Endothelial cell of umbilical vein (primary cell): Measurements from ENCODE around the gene LRRC56. TPM values are rescaled to one million over a fixed set of nuclear protein-coding genes. Genes with fewer than 3 reads are reported as not detected.

Experiments used
- BruUV-seq: library from RNA; stranded (reverse); fragments of 400-500 nt; replicated peaks from 2 replicates; lab custom pipeline; 2021; lab: Mats Ljungman, UMichigan
- CTCF ChIA-PET: fragments of 300-600, 350-600 bp; sonication (Branson Sonifier 250); formaldehyde crosslinking; loops from one replicate; lab custom pipeline; 2021; ENCODE audit warnings: antibody characterized with exemption, inconsistent platforms; lab: Charles Lee
- POLR2A ChIA-PET: fragments of 300-600, 350-600 bp; sonication (Branson Sonifier 250); formaldehyde crosslinking; loops from one replicate; lab custom pipeline; 2021; ENCODE audit warnings: antibody characterized with exemption, inconsistent platforms; lab: Charles Lee
- DNase-seq: peaks from one replicate; pipeline ENCODE4 v3.0.0-alpha.2; 2011; ENCODE audit warnings: low read depth, low spot score
- FAIRE-seq: peaks from 2 replicates; lab custom pipeline; 2011; peaks lifted over from hg19 to GRCh38; lab: Jason Lieb, UNC
- H2AFZ ChIP-seq: 2 replicates; pipeline ENCODE4 v1.6.0; 2012; ENCODE audit warnings: low read depth, low read length, control low read depth, inconsistent platforms
- H3K27ac ChIP-seq: 2 replicates; pipeline ENCODE4 v1.5.1; 2011; ENCODE audit warnings: low read depth, mild to moderate bottlenecking, control low read depth, low read length, moderate library complexity; ENCODE audit not compliant: insufficient read depth
- H3K27me3 ChIP-seq, 2 experiments: 2 replicates each; pipeline versions ENCODE4 v1.6.0 to v1.6.1; 2011; ENCODE audit warnings: low read length in 2 of 2, mixed read lengths in 1 of 2; ENCODE audit not compliant: control insufficient read depth in 2 of 2, insufficient read depth in 2 of 2
- H3K36me3 ChIP-seq, 2 experiments: 2 replicates in 1 of 2; 3 replicates in 1 of 2; pipeline ENCODE4 v1.5.1; 2011; ENCODE audit warnings: low read length in 2 of 2, mild to moderate bottlenecking in 1 of 2, moderate library complexity in 1 of 2; ENCODE audit not compliant: control insufficient read depth in 2 of 2, insufficient read depth in 2 of 2; ENCODE audit errors: extremely low read depth in 1 of 2
- H3K4me1 ChIP-seq: 3 replicates; pipeline ENCODE4 v1.5.1; 2011; ENCODE audit warnings: mild to moderate bottlenecking, low read length; ENCODE audit not compliant: control insufficient read depth, insufficient read depth; ENCODE audit errors: extremely low read depth
- H3K4me2 ChIP-seq: 2 replicates; pipeline ENCODE4 v1.6.1; 2011; ENCODE audit warnings: low read length, control low read depth, mixed read lengths; ENCODE audit not compliant: insufficient read depth
- H3K4me3 ChIP-seq, 3 experiments: fragments of 200-600 bp in 1 of 3; sonication (generic), shearing (Covaris generic) in 1 of 3; replicated peaks in 1 of 3; 2 replicates each; pipeline ENCODE4 v1.5.1; 2011 to 2016; ENCODE audit warnings: control low read depth in 3 of 3, low read length in 3 of 3, mild to moderate bottlenecking in 2 of 3, inconsistent platforms in 1 of 3, low read depth in 1 of 3, moderate library complexity in 1 of 3; ENCODE audit not compliant: insufficient read depth in 1 of 3
- H3K79me2 ChIP-seq: 2 replicates; pipeline ENCODE4 v1.6.0; 2012; ENCODE audit warnings: low read length, inconsistent platforms; ENCODE audit not compliant: control insufficient read depth, insufficient read depth
- H3K9ac ChIP-seq: replicated peaks from 2 replicates; pipeline ENCODE3; 2011; ENCODE audit warnings: low read length, control low read depth; ENCODE audit not compliant: insufficient read depth; ENCODE audit errors: extremely low read depth
- H3K9me1 ChIP-seq: replicated peaks from 3 replicates; pipeline ENCODE4 v1.6.0; 2011; ENCODE audit warnings: mild to moderate bottlenecking, low read length; ENCODE audit not compliant: control insufficient read depth, insufficient read depth; ENCODE audit errors: extremely low read depth
- H3K9me3 ChIP-seq: replicated peaks from 2 replicates; pipeline ENCODE4 v1.5.1; 2012; ENCODE audit warnings: low read length, inconsistent platforms; ENCODE audit not compliant: control insufficient read depth, insufficient read depth
- H4K20me1 ChIP-seq: replicated peaks from 2 replicates; pipeline ENCODE3; 2011; ENCODE audit warnings: mild to moderate bottlenecking, low read length; ENCODE audit not compliant: control insufficient read depth, insufficient read depth; ENCODE audit errors: extremely low read depth
- CTCF ChIP-seq, 2 donors: IDR thresholded peaks; 1 replicate in 1 of 2; 2 replicates in 1 of 2; pipeline ENCODE4 v1.5.1; 2011; ENCODE audit warnings: low read length in 2 of 2, mild to moderate bottlenecking in 2 of 2, moderate library complexity in 2 of 2, control low read depth in 1 of 2, inconsistent platforms in 1 of 2, low read depth in 1 of 2; ENCODE audit not compliant: insufficient read depth in 1 of 2; ENCODE audit errors: extremely low read depth in 1 of 2
- EZH2 ChIP-seq: IDR thresholded peaks from 2 replicates; pipeline ENCODE4 v1.6.1; 2012; ENCODE audit warnings: borderline replicate concordance, low read depth, mild to moderate bottlenecking, moderate library complexity, low read length, inconsistent platforms; ENCODE audit not compliant: severe bottlenecking
- FOS ChIP-seq: IDR thresholded peaks from 2 replicates; pipeline ENCODE4 v1.6.1; 2011; ENCODE audit warnings: mild to moderate bottlenecking, low read length, moderate library complexity, borderline replicate concordance; ENCODE audit not compliant: insufficient read depth
- GATA2 ChIP-seq: IDR thresholded peaks from 2 replicates; pipeline ENCODE4 v1.7.0; 2011; ENCODE audit warnings: low read depth, mild to moderate bottlenecking, moderate library complexity, mixed read lengths, low read length; ENCODE audit not compliant: insufficient read length, insufficient read depth
- JUN ChIP-seq: IDR thresholded peaks from 2 replicates; pipeline ENCODE4 v1.6.1; 2011; ENCODE audit warnings: borderline replicate concordance, low read depth; ENCODE audit not compliant: insufficient read length, insufficient read depth
- MAX ChIP-seq: IDR thresholded peaks from 2 replicates; pipeline ENCODE4 v1.6.1; 2011; ENCODE audit not compliant: insufficient read depth, insufficient read length
- MYC ChIP-seq: IDR thresholded peaks from one replicate; pipeline ENCODE4 v1.6.1; 2011; ENCODE audit warnings: mild to moderate bottlenecking, low read depth, low read length
- POLR2A ChIP-seq: IDR thresholded peaks from 2 replicates; pipeline ENCODE4 v1.6.1; 2012; ENCODE audit warnings: low read depth, mild to moderate bottlenecking, control low read depth, low read length
- POLR2AphosphoS5 ChIP-seq: IDR thresholded peaks from 2 replicates; pipeline ENCODE4 v1.6.1; 2012; ENCODE audit warnings: low read depth, mild to moderate bottlenecking, control low read depth, low read length, moderate library complexity; ENCODE audit not compliant: insufficient read depth
- dilution Hi-C: fragments of 300-500 bp; cut with MboI; formaldehyde crosslinking; loops from one replicate; pipeline ENCODE4 v1.15.0; 2019; ENCODE audit warnings: low sequenced_read_pairs; ENCODE audit not compliant: extremely low pct_ligation_motif_present
- intact Hi-C: fragments of 100-400 bp; cut with micrococcal nuclease; formaldehyde crosslinking; loops from one replicate; pipeline ENCODE4 v1.10.0; 2022
- polyA plus RNA-seq, 4 experiments: library from polyadenylated mRNA; depleted of rRNA in 3 of 4; stranded (reverse) in 3 of 4; unstranded in 1 of 4; fragments of >200 nt; gene quantifications; 2 replicates each; pipeline versions ENCODE4 v1.2.1 to v1.2.3, GENCODE V29; 2011 to 2012; ENCODE audit warnings: missing spikeins in 1 of 4
- total RNA-seq: library from RNA; stranded (reverse); gene quantifications from 2 replicates; pipeline ENCODE4 v1.2.3, GENCODE V29; 2021

The LRRC56 gene
- total and polyA plus RNA-seq, 2 donors (not counting 3 experiments of a cell fraction or from before 2014, with no cell fraction given): 0.47 to 0.55 TPM

GRCh38 chr11:567011-567628 lies 29.8 kb downstream of the LRRC56 start:
- dilution Hi-C loops: no loop called here
- no peaks in the 10 kb centered on the region for H3K9me1 ChIP-seq

More at GRCh38 chr11:567011-567628, 29.8 kb downstream of the LRRC56 start:
- Histone ChIP-seq H2AFZ (no peak overlapping the region), H4K20me1 (no peaks in the 10 kb centered on the region), H3K4me3 (no peak overlapping the region), H3K4me2 (no peak overlapping the region), H3K9ac (no peak overlapping the region), H3K36me3 (peaks cover 0 to 2% of the 10 kb centered on the region in 2 experiments), H3K4me1 (peaks cover 11% of the 10 kb centered on the region), H3K27ac (no peak overlapping the region), H3K27me3 (no peaks in the 10 kb centered on the region), H3K9me3 (no peaks in the 10 kb centered on the region), H3K79me2 (no peaks in the 10 kb centered on the region)
- BruUV-seq: no TSS peak
- CTCF ChIA-PET: interaction anchor here (1.8 kb wide), 1 partner anchor 12 kb away, joined by 6 read pairs; no protein-coding TSS in a partner anchor
- POLR2A ChIA-PET: no interaction called here
- intact Hi-C loops: no loop called here
- no peak for TF ChIP-seq GATA2
- TF ChIP-seq FOS: no peak
- TF ChIP-seq EZH2: no peak
- no peak for TF ChIP-seq POLR2A
- no peak for TF ChIP-seq JUN
- no peak for TF ChIP-seq POLR2AphosphoS5
- no peak for TF ChIP-seq CTCF (IDR thresholded peaks at IDR 0.05; ENCODE audit: extremely low read depth in 1 of 2, insufficient read depth in 1 of 2, low read depth in 1 of 2, low read length in 2 of 2)
- TF ChIP-seq MYC: no peak
- TF ChIP-seq MAX: no peak
- no peak for DNase-seq
- FAIRE-seq: no peak
